Trophoblast cell (in vitro differentiated cells and primary cell): ENCODE results near the gene SBNO2.
"Not testable (repeated sequence)": the region's sequence is repeated elsewhere in the genome, so short reads cannot be mapped to it uniquely, and the experiment has no call there.

Experiments used
- DNase-seq, 2 donors: peaks; one replicate each; pipeline ENCODE4 v3.0.0-alpha.2; 2016
- H2AFZ ChIP-seq: 2 replicates; pipeline ENCODE4 v1.6.1; 2013; ENCODE audit warnings: low read length, moderate library complexity, mild to moderate bottlenecking; ENCODE audit not compliant: insufficient read depth, poor library complexity
- H2AK5ac ChIP-seq: 2 replicates; pipeline ENCODE4 v1.6.1; 2013; ENCODE audit warnings: mild to moderate bottlenecking, low read length
- H2BK120ac ChIP-seq: 2 replicates; pipeline ENCODE4 v1.6.1; 2013; ENCODE audit warnings: low read length, mild to moderate bottlenecking, moderate library complexity; ENCODE audit not compliant: insufficient read depth, poor library complexity
- H2BK12ac ChIP-seq: 2 replicates; pipeline ENCODE4 v1.6.1; 2013; ENCODE audit warnings: mild to moderate bottlenecking, low read length, moderate library complexity
- H2BK5ac ChIP-seq: 2 replicates; pipeline ENCODE4 v1.6.1; 2013; ENCODE audit warnings: low read length, low read depth, moderate library complexity, mild to moderate bottlenecking; ENCODE audit not compliant: poor library complexity
- H3K14ac ChIP-seq: 2 replicates; pipeline ENCODE4 v1.6.1; 2013; ENCODE audit warnings: mild to moderate bottlenecking, low read length
- H3K18ac ChIP-seq: 2 replicates; pipeline ENCODE4 v1.6.1; 2013; ENCODE audit warnings: mild to moderate bottlenecking, low read length
- H3K23ac ChIP-seq: 2 replicates; pipeline ENCODE4 v1.6.1; 2013; ENCODE audit warnings: low read length
- H3K27ac ChIP-seq: 2 replicates; pipeline ENCODE4 v1.5.1; 2013; ENCODE audit warnings: low read depth, mild to moderate bottlenecking, inconsistent platforms, low read length, moderate library complexity
- H3K27me3 ChIP-seq: 2 replicates; pipeline ENCODE4 v1.6.1; 2013; ENCODE audit warnings: inconsistent platforms, mild to moderate bottlenecking, low read length, moderate library complexity; ENCODE audit not compliant: insufficient read depth
- H3K36me3 ChIP-seq, 2 experiments: 1 replicate in 1 of 2; 2 replicates in 1 of 2; pipeline ENCODE4 v1.6.1; 2013; ENCODE audit warnings: low read length in 2 of 2, mild to moderate bottlenecking in 2 of 2, moderate library complexity in 1 of 2; ENCODE audit not compliant: insufficient read depth in 2 of 2, control insufficient read depth in 1 of 2
- H3K4ac ChIP-seq: 2 replicates; pipeline ENCODE4 v1.6.1; 2013; ENCODE audit warnings: low read depth, mild to moderate bottlenecking, low read length, moderate library complexity
- H3K4me1 ChIP-seq, 2 experiments: 1 replicate in 1 of 2; 2 replicates in 1 of 2; pipeline ENCODE4 v1.6.1; 2013; ENCODE audit warnings: low read length in 2 of 2, mild to moderate bottlenecking in 2 of 2, moderate library complexity in 1 of 2; ENCODE audit not compliant: insufficient read depth in 2 of 2, control insufficient read depth in 1 of 2
- H3K4me2 ChIP-seq: 2 replicates; pipeline ENCODE4 v1.6.1; 2013; ENCODE audit warnings: inconsistent platforms, mild to moderate bottlenecking, low read length, moderate library complexity
- H3K4me3 ChIP-seq: 2 replicates; pipeline ENCODE4 v1.5.1; 2013; ENCODE audit warnings: mild to moderate bottlenecking, low read depth, low read length, inconsistent platforms
- H3K79me1 ChIP-seq: one replicate; pipeline ENCODE4 v1.6.1; 2013; ENCODE audit warnings: low read length
- H3K79me2 ChIP-seq: 2 replicates; pipeline ENCODE4 v1.6.1; 2013; ENCODE audit warnings: low read length, mild to moderate bottlenecking; ENCODE audit not compliant: control insufficient read depth, insufficient read depth, poor library complexity
- H3K9ac ChIP-seq: 2 replicates; pipeline ENCODE4 v1.6.1; 2013; ENCODE audit warnings: mild to moderate bottlenecking, low read length
- H3K9me3 ChIP-seq: 2 replicates; pipeline ENCODE4 v1.6.1; 2013; ENCODE audit warnings: low read depth, mild to moderate bottlenecking, control low read depth, inconsistent platforms, low read length; ENCODE audit not compliant: insufficient read depth
- H4K12ac ChIP-seq: 2 replicates; pipeline ENCODE4 v1.6.1; 2013; ENCODE audit warnings: low read depth, mild to moderate bottlenecking, low read length, moderate library complexity
- H4K8ac ChIP-seq: 2 replicates; pipeline ENCODE4 v1.6.1; 2013; ENCODE audit warnings: low read depth, mild to moderate bottlenecking, low read length, moderate library complexity
- H4K91ac ChIP-seq: one replicate; pipeline ENCODE4 v1.6.1; 2013; ENCODE audit warnings: low read depth, mild to moderate bottlenecking, low read length, moderate library complexity
- WGBS: extraction: QIAGEN DNeasy Blood & Tissue Kit; methylation state at CpG from one replicate; pipeline ENCODE4 v1.1.7; 2013; ENCODE audit warnings: missing lambda C conversion rate; ENCODE audit not compliant: insufficient read length, insufficient coverage; ENCODE audit errors: extremely low coverage; 5-methylcytosine and 5-hydroxymethylcytosine counted together

SBNO2 gene

GRCh38 chr19:1206864-1207450, 32.9 kb upstream of the SBNO2 start:
- H3K79me1 ChIP-seq = peaks cover 6% of the 10 kb centered on the region
- no peak for DNase-seq
- peak overlapping the region; percentile 89 for H3K4me3 ChIP-seq
- no peak overlapping the region for H3K18ac ChIP-seq
- H3K27ac ChIP-seq = no peak overlapping the region
- no peaks in the 10 kb centered on the region for H3K9me3 ChIP-seq
- H4K12ac ChIP-seq = no peak overlapping the region
- no peak overlapping the region for H2AK5ac ChIP-seq
- no CpG with 5 or more reads among the region's 38 CpGs for WGBS
- peak overlapping the region; percentile 34 for H3K9ac ChIP-seq
- H3K14ac ChIP-seq = no peak overlapping the region
- no peak overlapping the region for H2BK12ac ChIP-seq
- no peak overlapping the region for H4K91ac ChIP-seq
- peaks cover 8 to 12% of the 10 kb centered on the region in 2 experiments for H3K36me3 ChIP-seq
- H3K27me3 ChIP-seq = no peaks in the 10 kb centered on the region
- no peak overlapping the region for H3K23ac ChIP-seq
- peak overlapping the region; percentile 85 for H3K4me2 ChIP-seq
- H3K4ac ChIP-seq = peak overlapping the region; percentile 94
- H4K8ac ChIP-seq = no peak overlapping the region
- H2AFZ ChIP-seq = no peak overlapping the region
- H3K4me1 ChIP-seq = peaks cover 9 to 22% of the 10 kb centered on the region in 2 experiments
- no peak overlapping the region for H2BK5ac ChIP-seq
- H2BK120ac ChIP-seq = no peak overlapping the region
- H3K79me2 ChIP-seq = peaks cover 24% of the 10 kb centered on the region

DNA sequence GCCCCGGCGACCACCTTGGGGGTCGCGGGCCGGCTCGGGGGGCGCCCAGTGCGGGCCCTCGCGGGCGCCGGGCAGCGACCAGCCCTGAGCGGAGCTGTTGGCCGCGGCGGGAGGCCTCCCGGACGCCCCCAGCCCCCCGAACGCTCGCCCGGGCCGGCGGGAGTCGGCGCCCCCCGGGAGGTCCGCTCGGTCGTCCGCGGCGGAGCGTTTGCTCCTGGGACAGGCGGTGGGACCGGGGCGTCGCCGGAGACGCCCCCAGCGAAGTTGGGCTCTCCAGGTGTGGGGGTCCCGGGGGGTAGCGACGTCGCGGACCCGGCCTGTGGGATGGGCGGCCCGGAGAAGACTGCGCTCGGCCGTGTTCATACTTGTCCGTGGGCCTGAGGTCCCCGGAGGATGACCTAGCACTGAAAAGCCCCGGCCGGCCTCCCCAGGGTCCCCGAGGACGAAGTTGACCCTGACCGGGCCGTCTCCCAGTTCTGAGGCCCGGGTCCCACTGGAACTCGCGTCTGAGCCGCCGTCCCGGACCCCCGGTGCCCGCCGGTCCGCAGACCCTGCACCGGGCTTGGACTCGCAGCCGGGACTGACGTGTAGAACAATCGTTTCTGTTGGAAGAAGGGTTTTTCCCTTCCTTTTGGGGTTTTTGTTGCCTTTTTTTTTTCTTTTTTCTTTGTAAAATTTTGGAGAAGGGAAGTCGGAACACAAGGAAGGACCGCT, 32.2 kb upstream of the SBNO2 start:
- no peak overlapping the region for H3K23ac ChIP-seq
- H3K14ac ChIP-seq = peak overlapping the region; percentile 75

GRCh38 chr19:1205114-1206099, 31.3 kb upstream of the SBNO2 start, which contains the start of gene STK11:
Gene STK11, plus strand, starts transcription at chr19:1205778. Its CDS starts 1,136 bp downstream, at chr19:1206914.
- peaks cover 6% of the 10 kb centered on the region for H3K79me1 ChIP-seq
- H2AFZ ChIP-seq = peak within 1 kb of the TSS; percentile 75
- peak within 1 kb of the TSS; percentile 82 for H4K91ac ChIP-seq
- peaks cover 8 to 12% of the 10 kb centered on the region in 2 experiments for H3K36me3 ChIP-seq
- peak within 1 kb of the TSS; percentile 94 for H3K4ac ChIP-seq
- DNase-seq = peak; percentile 99
- H3K18ac ChIP-seq = peak within 1 kb of the TSS; percentile 70
- H2AK5ac ChIP-seq = peak within 1 kb of the TSS; percentile 70
- no peak within 1 kb of the TSS for H3K27ac ChIP-seq
- peak within 1 kb of the TSS; percentile 89 for H3K4me3 ChIP-seq
- peak within 1 kb of the TSS; percentile 83 for H4K12ac ChIP-seq
- peak within 1 kb of the TSS; percentile 53 for H2BK120ac ChIP-seq
- no peaks in the 10 kb centered on the region for H3K27me3 ChIP-seq
- peak within 1 kb of the TSS; percentile 93 for H3K9ac ChIP-seq
- H3K9me3 ChIP-seq = no peaks in the 10 kb centered on the region
- H3K4me1 ChIP-seq = peaks cover 9 to 22% of the 10 kb centered on the region in 2 experiments
- peak within 1 kb of the TSS; percentile 92 for H4K8ac ChIP-seq
- H3K79me2 ChIP-seq = peaks cover 20% of the 10 kb centered on the region
- H3K23ac ChIP-seq = no peak within 1 kb of the TSS
- H3K4me2 ChIP-seq = peak within 1 kb of the TSS; percentile 85
- peak within 1 kb of the TSS; percentile 50 for H2BK5ac ChIP-seq
- no CpG with 5 or more reads among the region's 114 CpGs for WGBS
- peak within 1 kb of the TSS; percentile 75 for H3K14ac ChIP-seq
- H2BK12ac ChIP-seq = peak within 1 kb of the TSS; percentile 87

More for the DNA sequence above, 32.2 kb upstream of the SBNO2 start:
- Histone ChIP-seq H4K91ac (peak overlapping the region; percentile 58), H2BK12ac (no peak overlapping the region), H2BK5ac (peak overlapping the region; percentile 46), H3K18ac (peak overlapping the region; percentile 42), H2AFZ (no peak overlapping the region), H3K9me3 (no peaks in the 10 kb centered on the region), H3K27me3 (no peaks in the 10 kb centered on the region), H3K79me1 (peaks cover 6% of the 10 kb centered on the region), H2AK5ac (peak overlapping the region; percentile 70), H3K36me3 (peaks cover 8 to 12% of the 10 kb centered on the region in 2 experiments), H3K4me3 (peak overlapping the region; percentile 89), H4K8ac (peak overlapping the region; percentile 45), H3K4me1 (peaks cover 9 to 22% of the 10 kb centered on the region in 2 experiments), H3K27ac (no peak overlapping the region), H3K4me2 (peak overlapping the region; percentile 85), H3K9ac (peak overlapping the region; percentile 93), H3K79me2 (peaks cover 22% of the 10 kb centered on the region), H2BK120ac (no peak overlapping the region), H4K12ac (peak overlapping the region; percentile 5), H3K4ac (peak overlapping the region; percentile 94)
- DNase-seq = no peak
- WGBS = no CpG with 5 or more reads among the region's 78 CpGs

DNA sequence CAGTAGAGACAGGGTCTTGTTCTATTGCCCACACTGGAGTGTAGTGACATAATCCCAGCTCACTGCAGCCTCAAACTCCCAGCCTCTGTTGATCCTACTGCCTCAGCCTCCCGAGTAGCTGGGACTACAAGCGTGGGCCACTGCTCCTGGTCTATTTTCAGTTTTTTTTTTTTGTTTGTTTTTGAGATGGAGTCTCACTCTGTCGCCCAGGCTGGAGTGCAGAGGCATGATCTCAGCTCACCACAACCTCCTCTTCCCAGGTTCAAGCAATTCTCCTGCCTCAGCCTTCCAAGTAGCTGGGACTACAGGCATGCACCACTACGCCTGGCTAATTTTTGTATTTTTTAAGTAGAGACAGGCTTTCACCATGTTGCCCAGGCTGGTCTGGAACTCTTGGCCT, 26.5 kb upstream of the SBNO2 start:
- H3K4me1 ChIP-seq, H2BK120ac ChIP-seq, H3K9ac ChIP-seq, H3K4me2 ChIP-seq, H4K8ac ChIP-seq, H3K18ac ChIP-seq, H4K12ac ChIP-seq, DNase-seq, H3K14ac ChIP-seq, H3K36me3 ChIP-seq, H3K79me2 ChIP-seq, H4K91ac ChIP-seq, H2BK5ac ChIP-seq, H3K79me1 ChIP-seq, H2AK5ac ChIP-seq, H3K9me3 ChIP-seq, H3K23ac ChIP-seq, H3K4ac ChIP-seq, H3K4me3 ChIP-seq, H3K27me3 ChIP-seq, H2BK12ac ChIP-seq, H3K27ac ChIP-seq, H2AFZ ChIP-seq: not testable (repeated sequence)
- no CpG with 5 or more reads among the region's 4 CpGs for WGBS
